H9 (cell line): Measurements from ENCODE around the gene PGA3. TPM values are rescaled to one million over a fixed set of nuclear protein-coding genes. Genes with fewer than 3 reads are reported as not detected.

Experiments used
- DNase-seq: peaks from one replicate; pipeline ENCODE4 v3.0.0-alpha.2; 2017
- H2AFZ ChIP-seq: one replicate; pipeline ENCODE4 v1.6.1; 2013; ENCODE audit warnings: mild to moderate bottlenecking, low read length, control low read depth, moderate library complexity
- H2AK5ac ChIP-seq: 2 replicates; pipeline ENCODE4 v1.6.1; 2013; ENCODE audit warnings: low read length, control low read depth, mixed read lengths; ENCODE audit not compliant: insufficient read length
- H2BK120ac ChIP-seq: one replicate; pipeline ENCODE4 v1.6.1; 2013; ENCODE audit warnings: low read depth, mild to moderate bottlenecking, low read length, control low read depth, inconsistent platforms; ENCODE audit not compliant: poor library complexity, severe bottlenecking
- H2BK12ac ChIP-seq: 2 replicates; pipeline ENCODE4 v1.6.1; 2013; ENCODE audit warnings: low read length, control low read depth, mixed read lengths, low read depth; ENCODE audit not compliant: insufficient read length
- H2BK15ac ChIP-seq: 2 replicates; pipeline ENCODE4 v1.6.1; 2013; ENCODE audit warnings: low read depth, low read length, control low read depth
- H2BK20ac ChIP-seq: one replicate; pipeline ENCODE4 v1.6.1; 2013; ENCODE audit warnings: low read depth, mild to moderate bottlenecking, low read length, control low read depth, inconsistent platforms; ENCODE audit not compliant: poor library complexity, severe bottlenecking
- H2BK5ac ChIP-seq: 2 replicates; pipeline ENCODE4 v1.6.1; 2013; ENCODE audit warnings: low read length, control low read depth, mixed read lengths; ENCODE audit not compliant: insufficient read length
- H3K14ac ChIP-seq: 2 replicates; pipeline ENCODE4 v1.6.1; 2013; ENCODE audit warnings: low read length, control low read depth; ENCODE audit not compliant: insufficient read depth
- H3K18ac ChIP-seq: 2 replicates; pipeline ENCODE4 v1.6.1; 2013; ENCODE audit warnings: low read depth, mild to moderate bottlenecking, mixed read lengths, low read length, control low read depth; ENCODE audit not compliant: insufficient read length
- H3K23ac ChIP-seq: 2 replicates; pipeline ENCODE4 v1.6.1; 2013; ENCODE audit warnings: low read length, control low read depth, mixed read lengths, low read depth; ENCODE audit not compliant: insufficient read length
- H3K23me2 ChIP-seq: 2 replicates; pipeline ENCODE4 v1.6.1; 2013; ENCODE audit warnings: low read depth, mild to moderate bottlenecking, mixed read lengths, low read length, control low read depth; ENCODE audit not compliant: insufficient read length, poor library complexity, severe bottlenecking
- H3K27ac ChIP-seq: 2 replicates; pipeline ENCODE4 v1.5.1; 2013; ENCODE audit warnings: low read length, control low read depth, mixed read lengths, low read depth; ENCODE audit not compliant: insufficient read length
- H3K27me3 ChIP-seq: 2 replicates; pipeline ENCODE4 v1.6.1; 2013; ENCODE audit warnings: low read length, control low read depth, inconsistent platforms; ENCODE audit not compliant: insufficient read depth
- H3K4ac ChIP-seq: 2 replicates; pipeline ENCODE4 v1.6.1; 2013; ENCODE audit warnings: low read depth, mild to moderate bottlenecking, control low read depth, inconsistent platforms, low read length, moderate library complexity
- H3K4me1 ChIP-seq: 2 replicates; pipeline ENCODE4 v1.6.1; 2013; ENCODE audit warnings: low read length, control low read depth, inconsistent platforms; ENCODE audit not compliant: insufficient read depth
- H3K4me2 ChIP-seq: 2 replicates; pipeline ENCODE4 v1.6.1; 2013; ENCODE audit warnings: low read length, control low read depth, mixed read lengths; ENCODE audit not compliant: insufficient read length, insufficient read depth
- H3K56ac ChIP-seq: 2 replicates; pipeline ENCODE4 v1.6.1; 2013; ENCODE audit warnings: low read depth, mild to moderate bottlenecking, mixed read lengths, low read length, control low read depth; ENCODE audit not compliant: insufficient read length
- H3K79me1 ChIP-seq: 2 replicates; pipeline ENCODE4 v1.6.1; 2013; ENCODE audit warnings: low read depth, mild to moderate bottlenecking, moderate library complexity, low read length, control low read depth, inconsistent platforms; ENCODE audit not compliant: insufficient read depth, poor library complexity, severe bottlenecking
- H3K79me2 ChIP-seq: 2 replicates; pipeline ENCODE4 v1.6.1; 2013; ENCODE audit warnings: low read length, control low read depth, inconsistent platforms; ENCODE audit not compliant: insufficient read depth
- H3K9ac ChIP-seq: 2 replicates; pipeline ENCODE4 v1.6.1; 2013; ENCODE audit warnings: low read length, control low read depth, mixed read lengths; ENCODE audit not compliant: insufficient read length; ENCODE audit errors: extremely low read depth
- H3K9me3 ChIP-seq: one replicate; pipeline ENCODE4 v1.6.1; 2013; ENCODE audit warnings: low read depth, low read length, inconsistent platforms; ENCODE audit not compliant: control insufficient read depth
- H3T11ph ChIP-seq: one replicate; pipeline ENCODE4 v1.6.1; 2013; ENCODE audit warnings: mild to moderate bottlenecking, low read length, control low read depth, inconsistent platforms
- H4K20me1 ChIP-seq: one replicate; pipeline ENCODE4 v1.6.1; 2013; ENCODE audit not compliant: control insufficient read depth, insufficient read length, insufficient read depth
- H4K5ac ChIP-seq: 2 replicates; pipeline ENCODE4 v1.6.1; 2013; ENCODE audit warnings: low read depth, mild to moderate bottlenecking, mixed read lengths, low read length, control low read depth; ENCODE audit not compliant: insufficient read length
- H4K8ac ChIP-seq: replicated peaks from 2 replicates; pipeline ENCODE4 v1.6.1; 2013; ENCODE audit warnings: low read length, control low read depth, mixed read lengths, low read depth; ENCODE audit not compliant: insufficient read length
- H4K91ac ChIP-seq: 2 replicates; pipeline ENCODE4 v1.6.1; 2013; ENCODE audit warnings: low read depth, mild to moderate bottlenecking, moderate library complexity, mixed read lengths, low read length, control low read depth; ENCODE audit not compliant: insufficient read length
- H3K27ac Mint-ChIP-seq, 3 experiments: 2 replicates in 2 of 3; 3 replicates in 1 of 3; pipeline ENCODE4 v1.8.0; 2020 to 2021; ENCODE audit warnings: mixed read lengths in 3 of 3, mild to moderate bottlenecking in 1 of 3, moderate library complexity in 1 of 3
- H3K27me3 Mint-ChIP-seq: 2 replicates; pipeline ENCODE4 v1.8.0; 2021; ENCODE audit warnings: low read depth, mild to moderate bottlenecking, moderate library complexity, mixed read lengths
- H3K36me3 Mint-ChIP-seq, 3 experiments: 2 replicates in 2 of 3; 3 replicates in 1 of 3; pipeline ENCODE4 v1.8.0; 2020 to 2021; ENCODE audit warnings: low read depth in 3 of 3, mixed read lengths in 3 of 3; ENCODE audit not compliant: insufficient read depth in 1 of 3
- H3K4me1 Mint-ChIP-seq, 2 experiments: 2 replicates each; pipeline ENCODE4 v1.8.0; 2020; ENCODE audit warnings: mixed read lengths in 2 of 2
- H3K4me3 Mint-ChIP-seq, 2 experiments: 2 replicates in 1 of 2; 3 replicates in 1 of 2; pipeline ENCODE4 v1.8.0; 2020 to 2021; ENCODE audit warnings: mild to moderate bottlenecking in 2 of 2, mixed read lengths in 2 of 2, moderate library complexity in 1 of 2
- H3K9me3 Mint-ChIP-seq, 2 experiments: 2 replicates in 1 of 2; 3 replicates in 1 of 2; pipeline ENCODE4 v1.8.0; 2020; ENCODE audit warnings: mild to moderate bottlenecking in 2 of 2, mixed read lengths in 2 of 2, moderate library complexity in 1 of 2
- WGBS: extraction: QIAGEN DNeasy Blood & Tissue Kit; methylation state at CpG from one replicate; pipeline ENCODE4 v1.1.7; 2013; ENCODE audit warnings: missing lambda C conversion rate, low lambda C conversion rate, mixed read lengths; ENCODE audit not compliant: insufficient read length; ENCODE audit errors: extremely low coverage; 5-methylcytosine and 5-hydroxymethylcytosine counted together
- total RNA-seq: library from RNA; stranded (reverse); gene quantifications from 2 replicates; pipeline ENCODE4 v1.2.1, GENCODE V29; 2021
- TF ChIP-seq, protein P1 (sequence below): fragments of 200-600 bp; sonication (generic); conservative IDR thresholded peaks from 3 replicates; pipeline ENCODE4 v1.8.0; 2021; ENCODE audit warnings: antibody characterized with exemption, mild to moderate bottlenecking

Gene PGA3
- total RNA-seq, 1 experiment from 2014 or later = not detected

DNA sequence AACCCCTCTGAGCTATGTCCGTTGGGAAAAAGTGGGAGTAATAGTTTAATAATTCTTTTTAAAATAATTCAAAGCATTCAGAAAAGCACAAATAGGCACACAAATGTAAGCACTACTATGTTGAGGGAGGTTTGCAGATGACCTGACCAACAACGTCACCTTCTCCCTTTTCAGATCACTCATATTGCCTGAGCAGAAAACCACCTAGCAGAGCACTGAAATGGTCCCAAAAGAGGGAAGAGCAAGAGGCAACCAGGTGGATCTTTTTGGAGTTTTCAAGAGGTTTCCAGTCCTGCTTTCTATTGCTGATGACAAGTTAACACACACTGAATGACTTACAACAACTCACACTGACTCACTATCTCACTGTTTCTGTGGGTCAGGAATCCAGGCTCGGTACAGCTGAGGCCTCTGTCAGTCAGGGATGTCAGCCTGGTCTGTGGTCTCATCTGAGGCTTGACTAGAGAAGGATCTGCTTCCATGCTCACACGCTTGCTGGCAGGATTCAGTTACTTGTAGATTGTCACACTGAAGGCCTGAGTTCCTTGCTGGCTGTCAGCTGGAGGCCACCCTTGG lies 4.3 kb upstream of the PGA3 start:
- Histone ChIP-seq H2BK15ac (no peak overlapping the region), H3K9me3 (no peaks in the 10 kb centered on the region), H3K14ac (no peak overlapping the region), H3K56ac (no peak overlapping the region), H4K8ac (no peak overlapping the region), H3K4ac (no peak overlapping the region), H4K91ac (no peak overlapping the region), H4K20me1 (no peaks in the 10 kb centered on the region), H3K27me3 (no peaks in the 10 kb centered on the region), H3K4me1 (no peaks in the 10 kb centered on the region; the same call in 1 of the 2 replicates), H3K23ac (no peak overlapping the region), H2BK120ac (no peak overlapping the region), H2AK5ac (no peak overlapping the region), H3K27ac (no peak overlapping the region), H3K4me2 (no peak overlapping the region), H3K23me2 (no peaks in the 10 kb centered on the region), H2BK5ac (no peak overlapping the region), H2BK20ac (no peak overlapping the region), H3K79me1 (no peaks in the 10 kb centered on the region), H2BK12ac (no peak overlapping the region), H3T11ph (no peak overlapping the region), H2AFZ (no peak overlapping the region), H4K5ac (no peak overlapping the region), H3K9ac (no peak overlapping the region), H3K18ac (no peak overlapping the region), H3K79me2 (no peaks in the 10 kb centered on the region)
- DNase-seq = no peak
- Mint-ChIP-seq H3K27me3 (peaks cover 9% of the 10 kb centered on the region), H3K4me1 (peaks cover 3 to 14% of the 10 kb centered on the region in 2 experiments), H3K36me3 (no peaks in the 10 kb centered on the region; a peak in 1 of 7 replicates), H3K4me3 (no peak overlapping the region), H3K27ac (no peak overlapping the region), H3K9me3 (peaks cover 5% of the 10 kb centered on the region in 2 experiments; a peak in 2 of 5 replicates)
- TF ChIP-seq, protein P1, sequence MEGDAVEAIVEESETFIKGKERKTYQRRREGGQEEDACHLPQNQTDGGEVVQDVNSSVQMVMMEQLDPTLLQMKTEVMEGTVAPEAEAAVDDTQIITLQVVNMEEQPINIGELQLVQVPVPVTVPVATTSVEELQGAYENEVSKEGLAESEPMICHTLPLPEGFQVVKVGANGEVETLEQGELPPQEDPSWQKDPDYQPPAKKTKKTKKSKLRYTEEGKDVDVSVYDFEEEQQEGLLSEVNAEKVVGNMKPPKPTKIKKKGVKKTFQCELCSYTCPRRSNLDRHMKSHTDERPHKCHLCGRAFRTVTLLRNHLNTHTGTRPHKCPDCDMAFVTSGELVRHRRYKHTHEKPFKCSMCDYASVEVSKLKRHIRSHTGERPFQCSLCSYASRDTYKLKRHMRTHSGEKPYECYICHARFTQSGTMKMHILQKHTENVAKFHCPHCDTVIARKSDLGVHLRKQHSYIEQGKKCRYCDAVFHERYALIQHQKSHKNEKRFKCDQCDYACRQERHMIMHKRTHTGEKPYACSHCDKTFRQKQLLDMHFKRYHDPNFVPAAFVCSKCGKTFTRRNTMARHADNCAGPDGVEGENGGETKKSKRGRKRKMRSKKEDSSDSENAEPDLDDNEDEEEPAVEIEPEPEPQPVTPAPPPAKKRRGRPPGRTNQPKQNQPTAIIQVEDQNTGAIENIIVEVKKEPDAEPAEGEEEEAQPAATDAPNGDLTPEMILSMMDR = no peak
- WGBS = no CpG with 5 or more reads among the region's 4 CpGs
